ENCODE data around the gene INHA. TPM values are rescaled to one million over a fixed set of nuclear protein-coding genes. Genes with fewer than 3 reads are reported as not detected.
A peak's percentile ranks its signal among the peaks of the same experiment; 100 is the strongest.

The INHA gene, protein sequence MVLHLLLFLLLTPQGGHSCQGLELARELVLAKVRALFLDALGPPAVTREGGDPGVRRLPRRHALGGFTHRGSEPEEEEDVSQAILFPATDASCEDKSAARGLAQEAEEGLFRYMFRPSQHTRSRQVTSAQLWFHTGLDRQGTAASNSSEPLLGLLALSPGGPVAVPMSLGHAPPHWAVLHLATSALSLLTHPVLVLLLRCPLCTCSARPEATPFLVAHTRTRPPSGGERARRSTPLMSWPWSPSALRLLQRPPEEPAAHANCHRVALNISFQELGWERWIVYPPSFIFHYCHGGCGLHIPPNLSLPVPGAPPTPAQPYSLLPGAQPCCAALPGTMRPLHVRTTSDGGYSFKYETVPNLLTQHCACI
- total RNA-seq, result 0.53 TPM

GRCh38 chr2:219572237-219573001 is at the start of gene INHA:
TSS of gene INHA (plus strand) at chr2:219572310. CDS start at chr2:219572375, 65 bp downstream.
- intact Hi-C loops (cut with DNase I), result no loop called here
- DNase-seq (ENCODE audit: low spot score) (no peak), ATAC-seq (peak; percentile 4)

- intact Hi-C loops (cut with DNase I), result no loop called here
- no peak for DNase-seq (ENCODE audit: low spot score)
- ATAC-seq, result no peak
These were observed 49.0 kb upstream of the INHA start for GRCh38 chr2:219523031-219523671.

DNA sequence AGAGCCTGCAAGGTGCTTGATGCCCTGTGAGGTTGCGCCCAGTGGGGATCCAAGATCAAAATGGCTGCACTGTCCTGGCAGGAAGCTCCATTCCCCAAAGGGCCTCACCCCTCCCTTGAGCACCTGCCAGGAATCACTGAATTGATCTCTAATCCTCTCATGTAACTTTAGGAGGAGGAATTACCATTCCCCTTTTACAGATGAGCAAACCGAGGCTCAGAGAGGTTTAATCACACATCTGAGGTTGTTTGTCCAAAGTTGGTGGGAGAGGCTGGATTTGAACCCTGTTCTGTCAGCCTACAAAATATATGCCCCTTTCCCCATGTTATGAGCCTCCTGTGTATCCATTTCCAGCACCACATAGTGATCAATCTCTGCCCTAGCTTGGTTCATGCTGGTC is 47.3 kb upstream of the INHA start:
- DNase-seq (ENCODE audit: low spot score), result no peak
- intact Hi-C loops (cut with DNase I), result no loop called here
- no peak for ATAC-seq

DNA sequence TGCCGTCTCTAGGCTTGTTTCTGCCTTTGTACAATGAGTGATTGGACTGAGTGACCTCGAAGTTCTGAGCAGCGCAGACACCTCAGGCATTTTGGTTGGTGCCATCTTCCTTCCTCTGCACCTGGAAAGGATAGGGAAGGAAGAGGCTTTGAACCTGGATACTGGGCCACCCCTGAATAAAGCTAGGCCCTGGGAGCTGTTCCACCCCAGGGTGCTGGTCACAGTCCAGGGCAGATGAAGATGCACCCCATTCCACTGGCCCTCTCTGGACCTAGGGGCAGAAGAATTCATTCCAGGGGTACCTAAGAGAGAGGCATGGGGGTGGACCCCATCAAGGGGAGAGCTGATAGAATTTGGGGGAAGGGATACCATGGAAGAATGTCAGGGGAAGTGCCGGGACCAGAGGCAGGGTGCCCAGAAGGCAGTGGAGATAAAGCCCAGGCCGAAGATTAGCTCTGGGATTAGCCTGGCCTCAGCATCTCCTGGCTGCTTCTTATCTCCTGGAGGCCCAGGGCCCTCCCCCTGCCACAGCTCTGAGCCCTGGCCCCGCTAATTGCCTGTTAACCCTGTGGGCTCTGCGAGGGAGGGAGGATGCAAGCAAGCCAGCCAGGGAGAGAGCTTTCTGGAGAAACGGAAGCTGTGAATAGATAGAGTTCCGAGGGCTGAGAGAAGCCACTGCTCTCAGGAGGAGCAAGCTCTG is 46.4 kb upstream of the INHA start:
- ATAC-seq (no peak), DNase-seq (ENCODE audit: low spot score) (no peak)
- intact Hi-C loops (cut with DNase I), result no loop called here

DNA sequence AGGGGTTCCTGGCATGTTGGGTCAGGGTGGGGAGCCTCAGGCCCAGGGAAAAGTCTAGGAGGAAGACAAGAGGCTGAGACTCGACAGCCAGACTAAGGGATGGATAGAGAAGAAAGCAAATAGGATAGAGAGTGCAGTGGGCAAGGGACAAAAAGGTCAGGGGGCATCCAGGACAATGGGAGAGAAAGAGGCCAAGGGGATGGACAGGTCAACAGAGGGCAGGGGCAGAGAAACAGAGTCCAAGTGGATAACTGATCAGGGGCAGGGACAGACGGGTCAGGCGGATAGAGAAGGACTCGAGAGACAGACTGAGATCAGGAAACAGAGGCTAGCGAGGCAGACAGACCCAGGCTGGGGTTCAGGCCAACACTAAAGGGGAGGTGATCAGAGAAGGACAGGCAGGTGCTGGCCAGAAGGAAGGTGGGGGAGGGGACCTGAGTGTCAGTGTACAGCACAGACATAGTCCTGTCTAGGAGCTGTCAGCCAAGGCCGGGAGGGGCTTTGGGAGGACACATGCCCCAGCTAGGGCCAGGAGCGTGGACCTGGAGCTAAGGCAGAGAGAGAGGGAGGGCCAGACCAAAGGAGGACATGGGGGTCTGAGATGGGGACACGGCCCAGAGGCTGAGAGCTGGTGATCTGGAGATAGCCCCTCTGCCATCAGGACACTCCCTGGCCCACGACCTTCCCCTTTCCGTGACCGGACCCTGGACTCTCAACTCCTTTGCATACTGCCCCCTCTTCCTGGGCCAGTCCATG is 45.6 kb upstream of the INHA start:
- ATAC-seq (no peak), DNase-seq (ENCODE audit: low spot score) (no peak)
- intact Hi-C loops (cut with DNase I), result no loop called here

DNA sequence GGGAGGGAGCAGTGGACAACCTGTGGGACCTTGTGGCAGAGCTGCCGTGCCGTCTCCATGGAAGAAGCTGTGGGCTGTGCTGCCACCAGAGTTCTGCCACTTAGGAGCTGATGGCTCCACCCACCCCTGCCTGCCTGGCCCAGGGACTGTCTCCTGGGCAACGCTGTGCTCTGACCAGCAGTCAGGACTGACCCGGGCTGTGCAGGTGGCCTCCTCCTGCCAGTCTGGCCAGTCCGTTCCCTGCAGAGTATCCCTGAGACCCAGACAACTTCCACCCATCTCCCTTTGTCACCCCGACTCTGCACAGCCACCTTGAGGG is 45.1 kb upstream of the INHA start:
- intact Hi-C loops (cut with DNase I), result no loop called here
- ATAC-seq (no peak), DNase-seq (ENCODE audit: low spot score) (no peak)

GRCh38 chr2:219527472-219527871 is 44.6 kb upstream of the INHA start:
- ATAC-seq (no peak), DNase-seq (ENCODE audit: low spot score) (no peak)
- intact Hi-C loops (cut with DNase I), result no loop called here

- DNase-seq (ENCODE audit: low spot score) (peak; percentile 94), ATAC-seq (peak; percentile 94)
- intact Hi-C loops (cut with DNase I), result loop anchor here (5.0 kb wide), 1 partner anchor 128 kb away; no protein-coding TSS in a partner anchor
These were observed 41.8 kb upstream of the INHA start for GRCh38 chr2:219530048-219530963.

DNA sequence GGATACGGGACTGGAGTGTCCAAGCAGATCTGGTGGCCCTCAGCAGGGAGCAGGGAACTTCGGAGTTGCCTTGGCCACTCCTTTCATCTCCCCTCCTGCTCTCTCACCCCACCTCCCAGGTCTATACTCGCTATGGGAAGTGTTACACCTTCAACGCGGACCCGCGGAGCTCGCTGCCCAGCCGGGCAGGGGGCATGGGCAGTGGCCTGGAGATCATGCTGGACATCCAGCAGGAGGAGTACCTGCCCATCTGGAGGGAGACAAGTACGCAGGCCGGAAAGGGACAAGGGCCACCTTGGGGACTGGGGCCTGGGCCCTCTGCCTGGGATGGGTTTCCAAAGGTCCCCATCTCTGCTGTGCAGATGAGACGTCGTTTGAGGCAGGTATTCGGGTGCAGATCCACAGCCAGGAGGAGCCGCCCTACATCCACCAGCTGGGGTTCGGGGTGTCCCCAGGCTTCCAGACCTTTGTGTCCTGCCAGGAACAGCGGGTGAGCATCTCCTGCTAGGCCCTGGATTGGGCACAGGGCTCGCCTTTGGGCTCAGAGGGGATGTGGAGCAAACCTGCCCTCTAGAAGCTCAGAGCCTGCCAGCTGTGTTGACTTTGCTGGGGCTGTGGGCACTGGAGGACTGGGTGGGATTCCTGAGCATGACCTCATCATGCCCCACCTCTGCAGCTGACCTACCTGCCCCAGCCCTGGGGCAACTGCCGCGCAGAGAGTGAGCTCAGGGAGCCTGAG is 40.3 kb upstream of the INHA start:
- intact Hi-C loops (cut with DNase I), result loop anchor here (5.0 kb wide), 1 partner anchor 130 kb away; no protein-coding TSS in a partner anchor
- no peak for ATAC-seq
- DNase-seq (ENCODE audit: low spot score), result no peak

DNA sequence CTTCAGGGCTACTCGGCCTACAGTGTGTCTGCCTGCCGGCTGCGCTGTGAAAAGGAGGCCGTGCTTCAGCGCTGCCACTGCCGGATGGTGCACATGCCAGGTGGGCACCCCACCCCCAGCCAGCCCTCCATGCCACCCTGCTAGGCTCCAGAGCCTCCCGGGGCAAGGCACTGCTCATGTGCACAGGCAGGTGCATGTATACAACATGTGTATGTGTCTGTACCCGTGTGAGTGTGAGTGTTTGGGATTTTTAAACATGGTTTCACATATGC is 39.8 kb upstream of the INHA start:
- no peak for ATAC-seq
- intact Hi-C loops (cut with DNase I), result loop anchor here (5.0 kb wide), 1 partner anchor 130 kb away; no protein-coding TSS in a partner anchor

DNA sequence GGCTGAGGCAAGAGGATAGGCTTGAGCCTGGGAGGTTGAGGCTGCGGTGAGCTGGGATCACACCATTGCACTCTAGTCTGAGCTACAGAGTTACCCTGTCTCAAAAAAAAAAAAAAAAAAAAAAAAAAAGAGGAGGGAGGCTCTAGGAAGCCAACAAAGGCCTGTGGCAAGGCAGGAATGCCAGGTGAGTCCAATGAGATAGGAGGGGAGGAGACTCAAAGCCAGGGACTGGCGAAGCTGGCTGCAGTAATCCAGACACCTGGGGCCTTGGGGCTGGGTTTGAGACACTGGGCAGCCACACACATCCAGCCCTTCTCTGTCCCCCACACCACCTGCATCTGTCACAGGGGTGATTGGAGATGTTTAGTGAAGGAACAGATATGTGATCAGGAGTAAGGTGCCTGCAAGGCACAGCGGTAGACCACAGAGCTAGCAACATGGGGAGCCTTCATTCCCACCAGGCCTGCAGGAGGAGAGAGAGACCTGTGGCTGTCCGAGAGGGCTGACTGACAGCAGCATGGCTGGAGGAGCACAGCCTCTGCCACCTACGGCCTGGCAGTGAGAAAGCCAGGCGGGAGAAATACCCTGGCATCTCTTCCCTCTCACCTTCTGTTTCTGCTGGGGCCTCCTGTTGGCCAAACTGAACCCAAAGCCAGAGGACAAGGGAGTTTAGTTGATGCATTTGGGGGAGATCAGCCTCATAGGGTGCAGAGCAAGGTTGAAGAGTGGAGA is 38.0 kb upstream of the INHA start:
- intact Hi-C loops (cut with DNase I), result loop anchor here (5.0 kb wide), 1 partner anchor 132 kb away; no protein-coding TSS in a partner anchor
- DNase-seq (ENCODE audit: low spot score) (no peak), ATAC-seq (no peak)

More for the DNA sequence above, 39.8 kb upstream of the INHA start:
- DNase-seq (ENCODE audit: low spot score), result no peak

GRCh38 chr2:219536425-219536824 is 35.7 kb upstream of the INHA start:
- DNase-seq (ENCODE audit: low spot score) (no peak), ATAC-seq (no peak)
- intact Hi-C loops (cut with DNase I), result no loop called here

DNA sequence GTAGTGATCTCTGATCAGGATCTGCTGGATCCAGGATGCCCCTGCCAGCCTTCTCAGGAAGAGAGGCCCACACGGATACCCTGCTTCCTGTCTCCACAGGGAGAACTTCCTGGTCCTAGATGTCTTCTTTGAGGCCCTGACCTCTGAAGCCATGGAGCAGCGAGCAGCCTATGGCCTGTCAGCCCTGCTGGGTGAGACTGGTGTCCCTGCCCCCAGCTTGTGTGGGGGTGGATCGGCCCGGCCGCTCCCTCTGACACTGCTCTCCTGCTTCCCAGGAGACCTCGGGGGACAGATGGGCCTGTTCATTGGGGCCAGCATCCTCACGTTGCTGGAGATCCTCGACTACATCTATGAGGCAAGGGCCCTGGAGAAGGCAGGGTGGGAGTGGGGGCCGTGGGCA is 35.1 kb upstream of the INHA start:
- intact Hi-C loops (cut with DNase I), result no loop called here
- no peak for DNase-seq (ENCODE audit: low spot score)
- no peak for ATAC-seq

DNA sequence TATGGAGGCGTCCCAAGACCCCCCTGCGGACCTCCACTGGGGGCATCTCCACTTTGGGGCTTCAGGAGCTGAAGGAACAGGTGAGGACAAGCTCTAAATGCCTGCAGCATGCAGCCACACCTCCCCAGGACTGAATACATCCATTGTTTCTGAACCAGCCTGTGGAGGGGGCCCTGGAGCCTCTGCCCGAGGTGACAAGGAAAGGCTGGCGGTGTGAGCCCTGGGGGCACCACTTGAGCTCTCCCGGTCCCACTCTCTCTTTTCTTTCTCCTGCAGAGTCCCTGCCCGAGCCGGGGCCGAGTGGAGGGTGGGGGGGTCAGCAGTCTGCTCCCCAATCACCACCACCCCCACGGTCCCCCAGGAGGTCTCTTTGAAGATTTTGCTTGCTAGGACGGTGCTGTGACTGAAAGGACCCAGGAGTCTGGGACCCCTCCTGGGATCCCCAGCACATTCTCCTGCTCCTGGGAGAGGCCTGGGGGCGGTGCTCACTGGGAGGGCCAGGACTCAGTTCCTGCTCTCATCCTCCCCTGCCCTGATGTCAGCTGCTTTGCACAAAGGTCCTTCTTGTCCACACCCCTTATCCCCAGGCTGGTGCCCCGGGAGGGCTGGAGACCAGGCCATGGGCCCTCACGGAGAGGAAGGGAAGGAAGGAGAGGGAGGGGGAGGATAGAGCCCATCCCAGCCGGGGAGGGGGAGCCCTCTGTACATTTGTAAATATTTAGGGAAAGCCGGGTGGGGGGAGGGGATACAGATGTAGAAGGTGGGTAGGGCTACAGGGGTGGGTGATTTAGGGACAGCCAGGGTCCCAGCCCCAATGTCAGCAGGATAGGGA is 34.2 kb upstream of the INHA start:
- peak; percentile 3 for ATAC-seq
- DNase-seq (ENCODE audit: low spot score), result no peak
- intact Hi-C loops (cut with DNase I), result no loop called here

GRCh38 chr2:219538504-219538951 is 33.6 kb upstream of the INHA start:
- ATAC-seq, result peak; percentile 6
- intact Hi-C loops (cut with DNase I), result no loop called here
- no peak for DNase-seq (ENCODE audit: low spot score)

All from sciatic nerve (tissue), 2 donors.